ENCODE data around the gene RDH16. TPM values are rescaled to one million over a fixed set of nuclear protein-coding genes. Genes with fewer than 3 reads are reported as not detected.

Gene RDH16
- total RNA-seq, 1 donor from 2014 or later, result 0.12 TPM

DNA sequence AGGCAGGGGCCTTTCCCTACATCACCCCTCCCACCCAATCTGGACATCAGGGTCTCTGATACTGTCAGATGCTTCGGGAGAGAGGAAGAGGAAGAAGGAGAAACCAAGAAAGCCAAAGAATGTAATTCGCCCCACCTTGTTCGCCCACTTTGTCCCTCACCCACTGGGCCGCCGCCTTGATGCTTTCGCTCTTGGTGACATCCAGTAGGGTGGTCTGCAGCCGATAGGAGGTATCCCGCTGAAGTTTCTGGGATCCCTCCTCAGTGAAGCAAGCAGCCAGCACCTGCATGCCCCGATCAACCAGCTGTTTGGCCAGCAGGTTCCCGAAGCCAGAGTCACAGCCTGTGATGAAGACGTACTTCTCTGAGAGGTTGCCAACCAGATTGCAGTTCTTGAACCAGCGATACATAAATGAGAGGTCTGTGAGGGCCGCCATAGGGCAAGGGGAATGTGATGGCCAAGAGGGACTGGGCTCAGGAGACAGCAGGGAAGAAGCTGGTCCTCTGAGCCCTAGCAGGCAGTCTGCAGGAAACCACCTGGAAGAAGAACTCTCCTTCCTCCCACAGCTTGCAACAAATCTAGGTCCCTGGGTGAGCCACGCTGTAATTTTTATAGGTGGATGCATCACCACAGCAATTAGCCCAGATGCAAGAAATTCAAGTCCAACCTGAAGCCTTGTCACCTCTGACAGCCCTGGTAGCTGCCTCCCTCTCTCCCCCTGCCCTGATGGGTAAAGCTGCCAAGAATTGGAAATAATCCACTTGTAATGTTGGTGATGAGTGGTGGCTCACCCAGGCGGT is 23.4 kb downstream of the RDH16 start, which contains the start of gene SDR9C7:
TSS of gene SDR9C7 (minus strand) at position 583 of the 800 bp plus-strand sequence. CDS start at position 436, 147 bp downstream.
- no peak within 1 kb of the TSS for H3K4me3 ChIP-seq (ENCODE audit: low read depth, low read length)
- no peak for TF ChIP-seq CTCF (conservative IDR thresholded peaks at IDR 0.05; ENCODE audit: low read depth, low read length)
- DNase-seq (ENCODE audit: low read depth), result no peak

DNA sequence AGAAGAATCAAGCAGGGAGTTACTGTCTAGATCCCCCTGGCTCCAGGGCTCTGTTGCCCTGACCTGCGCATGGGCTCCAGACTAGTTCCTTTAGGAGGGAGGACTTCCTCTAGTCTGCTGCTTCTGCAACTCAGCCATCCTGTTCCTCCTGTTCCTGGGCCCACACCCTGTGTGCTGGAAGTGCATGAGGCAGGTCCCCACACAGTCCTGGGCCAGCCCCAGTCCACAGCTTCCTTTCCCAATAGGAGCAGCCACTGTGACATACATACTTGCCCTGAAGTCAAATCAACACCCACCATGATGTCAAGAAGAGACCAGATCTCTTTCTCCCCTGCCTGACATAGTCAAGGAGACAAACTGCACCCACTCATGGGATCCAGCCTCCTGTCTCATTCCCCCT is 24.5 kb downstream of the RDH16 start:
- no peak for DNase-seq (ENCODE audit: low read depth)
- TF ChIP-seq CTCF (conservative IDR thresholded peaks at IDR 0.05; ENCODE audit: low read depth, low read length), result no peak
- H3K4me3 ChIP-seq (ENCODE audit: low read depth, low read length), result no peak overlapping the region

GRCh38 chr12:56932146-56932545 is 25.3 kb downstream of the RDH16 start:
- no peak for TF ChIP-seq CTCF (conservative IDR thresholded peaks at IDR 0.05; ENCODE audit: low read depth, low read length)

GRCh38 chr12:56931474-56931978 is 25.9 kb downstream of the RDH16 start:
- no peak for DNase-seq (ENCODE audit: low read depth)
- no peak overlapping the region for H3K4me3 ChIP-seq (ENCODE audit: low read depth, low read length)
- TF ChIP-seq CTCF (conservative IDR thresholded peaks at IDR 0.05; ENCODE audit: low read depth, low read length), result no peak

More at GRCh38 chr12:56932146-56932545, 25.3 kb downstream of the RDH16 start:
- DNase-seq (ENCODE audit: low read depth), result no peak
- H3K4me3 ChIP-seq (ENCODE audit: low read depth, low read length), result no peak overlapping the region

GRCh38 chr12:56930241-56930640 is 27.2 kb downstream of the RDH16 start:
- TF ChIP-seq CTCF (conservative IDR thresholded peaks at IDR 0.05; ENCODE audit: low read depth, low read length), result no peak
- DNase-seq (ENCODE audit: low read depth), result no peak
- no peak overlapping the region for H3K4me3 ChIP-seq (ENCODE audit: low read depth, low read length)

GRCh38 chr12:56929780-56930179 is 27.6 kb downstream of the RDH16 start:
- TF ChIP-seq CTCF (conservative IDR thresholded peaks at IDR 0.05; ENCODE audit: low read depth, low read length), result no peak
- no peak overlapping the region for H3K4me3 ChIP-seq (ENCODE audit: low read depth, low read length)
- no peak for DNase-seq (ENCODE audit: low read depth)

Data from epithelial cell of proximal tubule (primary cell).